Measurements from ENCODE around the gene SNX32. TPM values are rescaled to one million over a fixed set of nuclear protein-coding genes. Genes with fewer than 3 reads are reported as not detected.

Gene SNX32
- total and polyA plus RNA-seq, 2 of the 13 experiments (the other 11 are each of a cell fraction or from before 2014, with no cell fraction given) = 0.09 to 0.34 TPM

DNA sequence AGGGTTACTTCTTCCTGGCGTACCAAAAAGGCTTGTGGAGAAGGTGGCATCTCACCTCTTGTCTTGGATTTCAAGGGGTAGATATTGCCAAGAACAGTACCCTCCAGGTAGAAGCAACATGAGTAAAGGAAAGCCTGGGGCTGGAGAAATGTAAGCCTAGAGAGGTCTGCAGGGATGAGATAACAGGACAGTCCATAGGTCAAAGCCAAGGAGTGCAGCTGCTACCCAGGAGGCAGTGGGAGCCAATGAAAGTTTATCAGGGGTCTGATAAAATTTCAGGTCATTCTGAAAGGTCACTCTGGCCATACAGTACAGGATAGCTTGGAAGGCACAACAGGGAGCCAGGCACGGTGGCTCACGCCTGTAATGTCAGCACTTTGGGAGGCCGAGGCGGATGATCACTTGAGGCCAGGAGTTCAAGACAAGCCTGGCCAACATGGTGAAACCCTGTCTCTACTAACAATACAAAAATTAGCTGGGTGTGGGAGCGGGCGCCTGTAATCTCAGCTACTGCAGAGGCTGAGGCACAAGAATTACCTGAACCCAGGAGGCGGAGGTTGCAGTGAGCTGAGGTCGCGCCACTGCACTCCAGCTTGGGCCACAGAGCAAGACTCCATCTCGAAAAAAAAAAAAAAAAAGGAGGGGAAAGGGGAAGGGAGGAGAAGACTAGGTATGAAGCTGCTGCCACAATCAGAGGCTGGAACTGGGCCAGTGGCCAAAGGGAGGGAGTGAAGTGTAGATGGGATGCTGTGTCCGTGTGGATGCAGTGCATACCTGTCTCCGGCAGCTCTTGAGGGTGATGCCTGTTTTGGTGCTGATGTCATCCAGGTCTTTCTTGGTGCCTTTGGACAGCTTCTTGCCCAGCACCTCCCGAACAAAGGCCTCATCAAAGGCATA lies 53.3 kb downstream of the SNX32 start (continued):
- TF ChIP-seq, protein P1, sequence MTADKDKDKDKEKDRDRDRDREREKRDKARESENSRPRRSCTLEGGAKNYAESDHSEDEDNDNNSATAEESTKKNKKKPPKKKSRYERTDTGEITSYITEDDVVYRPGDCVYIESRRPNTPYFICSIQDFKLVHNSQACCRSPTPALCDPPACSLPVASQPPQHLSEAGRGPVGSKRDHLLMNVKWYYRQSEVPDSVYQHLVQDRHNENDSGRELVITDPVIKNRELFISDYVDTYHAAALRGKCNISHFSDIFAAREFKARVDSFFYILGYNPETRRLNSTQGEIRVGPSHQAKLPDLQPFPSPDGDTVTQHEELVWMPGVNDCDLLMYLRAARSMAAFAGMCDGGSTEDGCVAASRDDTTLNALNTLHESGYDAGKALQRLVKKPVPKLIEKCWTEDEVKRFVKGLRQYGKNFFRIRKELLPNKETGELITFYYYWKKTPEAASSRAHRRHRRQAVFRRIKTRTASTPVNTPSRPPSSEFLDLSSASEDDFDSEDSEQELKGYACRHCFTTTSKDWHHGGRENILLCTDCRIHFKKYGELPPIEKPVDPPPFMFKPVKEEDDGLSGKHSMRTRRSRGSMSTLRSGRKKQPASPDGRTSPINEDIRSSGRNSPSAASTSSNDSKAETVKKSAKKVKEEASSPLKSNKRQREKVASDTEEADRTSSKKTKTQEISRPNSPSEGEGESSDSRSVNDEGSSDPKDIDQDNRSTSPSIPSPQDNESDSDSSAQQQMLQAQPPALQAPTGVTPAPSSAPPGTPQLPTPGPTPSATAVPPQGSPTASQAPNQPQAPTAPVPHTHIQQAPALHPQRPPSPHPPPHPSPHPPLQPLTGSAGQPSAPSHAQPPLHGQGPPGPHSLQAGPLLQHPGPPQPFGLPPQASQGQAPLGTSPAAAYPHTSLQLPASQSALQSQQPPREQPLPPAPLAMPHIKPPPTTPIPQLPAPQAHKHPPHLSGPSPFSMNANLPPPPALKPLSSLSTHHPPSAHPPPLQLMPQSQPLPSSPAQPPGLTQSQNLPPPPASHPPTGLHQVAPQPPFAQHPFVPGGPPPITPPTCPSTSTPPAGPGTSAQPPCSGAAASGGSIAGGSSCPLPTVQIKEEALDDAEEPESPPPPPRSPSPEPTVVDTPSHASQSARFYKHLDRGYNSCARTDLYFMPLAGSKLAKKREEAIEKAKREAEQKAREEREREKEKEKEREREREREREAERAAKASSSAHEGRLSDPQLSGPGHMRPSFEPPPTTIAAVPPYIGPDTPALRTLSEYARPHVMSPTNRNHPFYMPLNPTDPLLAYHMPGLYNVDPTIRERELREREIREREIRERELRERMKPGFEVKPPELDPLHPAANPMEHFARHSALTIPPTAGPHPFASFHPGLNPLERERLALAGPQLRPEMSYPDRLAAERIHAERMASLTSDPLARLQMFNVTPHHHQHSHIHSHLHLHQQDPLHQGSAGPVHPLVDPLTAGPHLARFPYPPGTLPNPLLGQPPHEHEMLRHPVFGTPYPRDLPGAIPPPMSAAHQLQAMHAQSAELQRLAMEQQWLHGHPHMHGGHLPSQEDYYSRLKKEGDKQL (CRISPR knock-in tag; IDR thresholded peaks at IDR 0.05; ENCODE audit: low read depth) = no peak
- no peak for TF ChIP-seq ZNF251 (CRISPR knock-in tag; IDR thresholded peaks at IDR 0.05)
- no peak for TF ChIP-seq TBX3 (IDR thresholded peaks at IDR 0.05; ENCODE audit: borderline replicate concordance)
- TF ChIP-seq MEIS1 (CRISPR knock-in tag; IDR thresholded peaks at IDR 0.05; ENCODE audit: borderline replicate concordance) = no peak
- TF ChIP-seq MLLT10 (CRISPR knock-in tag; IDR thresholded peaks at IDR 0.05) = no peak
- no peak for TF ChIP-seq SMARCC2 (IDR thresholded peaks at IDR 0.05)
- TF ChIP-seq ZNF563 (CRISPR knock-in tag; IDR thresholded peaks at IDR 0.05) = no peak
- TF ChIP-seq KLF12 (CRISPR knock-in tag; IDR thresholded peaks at IDR 0.05; ENCODE audit: borderline replicate concordance) = no peak
